CD14-positive monocyte (primary cell): Measurements from ENCODE around the gene COL19A1. TPM values are rescaled to one million over a fixed set of nuclear protein-coding genes. Genes with fewer than 3 reads are reported as not detected.

Experiments
- DNase-seq, 3 donors: peaks; one replicate each; pipeline ENCODE4 v3.0.0-alpha.2; 2011 to 2022
- H2AFZ ChIP-seq: 2 replicates; pipeline ENCODE4 v1.6.0; 2012; ENCODE audit warnings: mild to moderate bottlenecking, low read depth, low read length, inconsistent platforms; ENCODE audit not compliant: insufficient read depth, poor library complexity, severe bottlenecking
- H3K27ac ChIP-seq, 2 donors: 1 replicate in 1 of 2; 2 replicates in 1 of 2; pipeline ENCODE4 v1.5.1; 2012 to 2013; ENCODE audit warnings: low read length in 2 of 2, control low read depth in 1 of 2, inconsistent platforms in 1 of 2, low read depth in 1 of 2, mild to moderate bottlenecking in 1 of 2
- H3K27me3 ChIP-seq, 2 donors: one replicate each; pipeline versions ENCODE4 v1.6.0 to v1.6.1; 2011 to 2013; ENCODE audit warnings: low read length in 2 of 2; ENCODE audit not compliant: control insufficient read depth in 2 of 2, insufficient read depth in 2 of 2
- H3K36me3 ChIP-seq, 2 donors: replicated peaks in 1 of 2; 1 replicate in 1 of 2; 2 replicates in 1 of 2; pipeline versions ENCODE4 v1.5.1 to v1.6.1; 2012 to 2013; ENCODE audit warnings: low read length in 2 of 2, control low read depth in 1 of 2, inconsistent platforms in 1 of 2, mild to moderate bottlenecking in 1 of 2; ENCODE audit not compliant: insufficient read depth in 2 of 2, control insufficient read depth in 1 of 2
- H3K4me1 ChIP-seq, 2 donors: 1 replicate in 1 of 2; 2 replicates in 1 of 2; pipeline versions ENCODE4 v1.5.1 to v1.6.1; 2012 to 2013; ENCODE audit warnings: low read length in 2 of 2, control low read depth in 1 of 2, inconsistent platforms in 1 of 2, mild to moderate bottlenecking in 1 of 2, moderate library complexity in 1 of 2; ENCODE audit not compliant: insufficient read depth in 2 of 2, control insufficient read depth in 1 of 2
- H3K4me2 ChIP-seq: replicated peaks from 2 replicates; pipeline ENCODE3; 2012; ENCODE audit warnings: low read length, moderate library complexity, mild to moderate bottlenecking; ENCODE audit not compliant: poor library complexity, severe bottlenecking; ENCODE audit errors: extremely low read depth
- H3K4me3 ChIP-seq, 3 experiments: fragments of 200-600 bp in 1 of 3; sonication (generic) in 1 of 3; replicated peaks in 1 of 3; 1 replicate in 2 of 3; 2 replicates in 1 of 3; pipeline ENCODE4 v1.5.1; 2011 to 2013; ENCODE audit warnings: low read length in 3 of 3, mild to moderate bottlenecking in 3 of 3, control low read depth in 2 of 3, low read depth in 2 of 3, inconsistent platforms in 1 of 3, moderate library complexity in 1 of 3
- H3K79me2 ChIP-seq: 2 replicates; pipeline ENCODE4 v1.6.0; 2012; ENCODE audit warnings: mild to moderate bottlenecking, control low read depth, inconsistent platforms, low read length, moderate library complexity; ENCODE audit not compliant: insufficient read depth
- H3K9ac ChIP-seq: 2 replicates; pipeline ENCODE4 v1.6.0; 2017; ENCODE audit warnings: low read length, mild to moderate bottlenecking; ENCODE audit not compliant: insufficient read depth, poor library complexity, severe bottlenecking
- H3K9me3 ChIP-seq, 2 donors: replicated peaks in 1 of 2; 1 replicate in 1 of 2; 2 replicates in 1 of 2; pipeline versions ENCODE4 v1.5.1 to v1.6.1; 2012 to 2013; ENCODE audit warnings: low read length in 2 of 2, control low read depth in 1 of 2; ENCODE audit not compliant: control insufficient read depth in 1 of 2, insufficient read depth in 1 of 2
- H4K20me1 ChIP-seq: 2 replicates; pipeline ENCODE4 v1.6.0; 2012; ENCODE audit warnings: mild to moderate bottlenecking, low read length, control low read depth, moderate library complexity; ENCODE audit not compliant: insufficient read depth
- H3K27ac Mint-ChIP-seq, 7 donors: one replicate each; pipeline ENCODE4 v1.8.0; 2020; ENCODE audit warnings: mild to moderate bottlenecking in 7 of 7, mixed read lengths in 7 of 7, moderate library complexity in 6 of 7, inconsistent platforms in 2 of 7
- H3K27me3 Mint-ChIP-seq, 3 donors: one replicate each; pipeline ENCODE4 v1.8.0; 2021 to 2022; ENCODE audit warnings: low read depth in 3 of 3, mild to moderate bottlenecking in 3 of 3, mixed read lengths in 3 of 3, moderate library complexity in 3 of 3, inconsistent platforms in 1 of 3
- H3K36me3 Mint-ChIP-seq, 2 donors: one replicate each; pipeline ENCODE4 v1.8.0; 2020; ENCODE audit warnings: mixed read lengths in 2 of 2, inconsistent platforms in 1 of 2, mild to moderate bottlenecking in 1 of 2
- H3K4me1 Mint-ChIP-seq: one replicate; pipeline ENCODE4 v1.8.0; 2020; ENCODE audit warnings: mild to moderate bottlenecking, mixed read lengths
- H3K4me3 Mint-ChIP-seq, 2 donors: one replicate each; pipeline ENCODE4 v1.8.0; 2020; ENCODE audit warnings: mild to moderate bottlenecking in 2 of 2, mixed read lengths in 2 of 2, moderate library complexity in 1 of 2
- H3K9me3 Mint-ChIP-seq, 7 donors: one replicate each; pipeline ENCODE4 v1.8.0; 2020 to 2022; ENCODE audit warnings: mixed read lengths in 7 of 7, mild to moderate bottlenecking in 6 of 7, moderate library complexity in 6 of 7, inconsistent platforms in 2 of 7
- CTCF ChIP-seq: fragments of 200-600 bp; IDR thresholded peaks from one replicate; pipeline ENCODE4 v1.8.0; 2022; ENCODE audit warnings: antibody characterized with exemption, mild to moderate bottlenecking
- WGBS: methylation state at CpG from one replicate; pipeline ENCODE4 v1.1.5; 2013; ENCODE audit warnings: missing lambda C conversion rate; ENCODE audit not compliant: insufficient coverage; 5-methylcytosine and 5-hydroxymethylcytosine counted together
- intact Hi-C, 2 donors: fragments of 100-400 bp; cut with micrococcal nuclease; formaldehyde crosslinking; loops; one replicate each; pipeline versions ENCODE4 v1.15.0 to v1.15.1; 2023
- polyA plus RNA-seq, 3 donors: library from polyadenylated mRNA; depleted of rRNA in 1 of 3; unstranded in 2 of 3; stranded (reverse) in 1 of 3; fragments of 300-500 nt in 2 of 3; fragments of >200 nt in 1 of 3; fragmentation: Illumina TruSeq in 2 of 3; gene quantifications; 1 replicate in 2 of 3; 2 replicates in 1 of 3; pipeline ENCODE4 v1.2.3, GENCODE V29; 2012 to 2021

COL19A1 gene
- polyA plus RNA-seq, 3 donors: not detected

- Mint-ChIP-seq H3K36me3 (no peaks in the 10 kb centered on the region), H3K4me1 (no peaks in the 10 kb centered on the region), H3K27ac (no peak overlapping the region), H3K27me3 (peaks cover 0 to 2% (median 0%) of the 10 kb centered on the region in 3 donors), H3K9me3 (peaks cover 2 to 9% (median 5%) of the 10 kb centered on the region in 7 donors), H3K4me3 (no peak overlapping the region)
- H2AFZ ChIP-seq: no peak overlapping the region
- no peaks in the 10 kb centered on the region for H3K4me1 ChIP-seq
- H3K27ac ChIP-seq: no peak overlapping the region
- peaks cover 0 to 3% of the 10 kb centered on the region in 2 donors for H3K9me3 ChIP-seq
- no peak for TF ChIP-seq CTCF
- H3K9ac ChIP-seq: no peak overlapping the region
- H4K20me1 ChIP-seq: no peaks in the 10 kb centered on the region
- DNase-seq: no peak
- intact Hi-C loops: no loop called here
- no peaks in the 10 kb centered on the region for H3K27me3 ChIP-seq
- 88% methylated on average over 5 of the region's 8 CpGs for WGBS
- no peaks in the 10 kb centered on the region for H3K36me3 ChIP-seq
- no peak overlapping the region for H3K4me2 ChIP-seq
- H3K79me2 ChIP-seq: no peaks in the 10 kb centered on the region
- no peak overlapping the region for H3K4me3 ChIP-seq
Observed at GRCh38 chr6:69894578-69895347, 28.4 kb downstream of the COL19A1 start.

- Histone ChIP-seq H3K36me3 (no peaks in the 10 kb centered on the region), H3K9me3 (peaks cover 0 to 3% of the 10 kb centered on the region in 2 donors), H3K27ac (no peak overlapping the region), H4K20me1 (no peaks in the 10 kb centered on the region), H3K27me3 (no peaks in the 10 kb centered on the region), H3K9ac (no peak overlapping the region), H3K4me1 (no peaks in the 10 kb centered on the region), H3K4me3 (no peak overlapping the region), H2AFZ (no peak overlapping the region), H3K4me2 (no peak overlapping the region), H3K79me2 (no peaks in the 10 kb centered on the region)
- Mint-ChIP-seq H3K9me3 (peaks cover 0 to 9% (median 3%) of the 10 kb centered on the region in 7 donors), H3K36me3 (no peaks in the 10 kb centered on the region), H3K4me3 (no peak overlapping the region), H3K27me3 (peaks cover 0 to 2% (median 0%) of the 10 kb centered on the region in 3 donors), H3K27ac (no peak overlapping the region), H3K4me1 (no peaks in the 10 kb centered on the region)
- no CpG with 5 or more reads among the region's 4 CpGs for WGBS
- no peak for TF ChIP-seq CTCF
- DNase-seq: no peak
- intact Hi-C loops: no loop called here
Observed at GRCh38 chr6:69895396-69895795, 29.0 kb downstream of the COL19A1 start.
